Calu3 (cell line): ENCODE data around the gene ARHGAP21. TPM values are rescaled to one million over a fixed set of nuclear protein-coding genes. Genes with fewer than 3 reads are reported as not detected.

Experiments
- BruUV-seq: library from RNA; stranded (reverse); fragments of 400-500 nt; replicated peaks from 2 replicates; lab custom pipeline; 2021; lab: Mats Ljungman, UMichigan
- CTCF ChIA-PET: fragments of 300-600 bp; sonication (Branson Sonifier 250); formaldehyde crosslinking; loops from one replicate; lab custom pipeline; 2022; ENCODE audit warnings: antibody characterized with exemption; lab: Charles Lee
- DNase-seq: peaks from one replicate; pipeline ENCODE4 v3.0.0; 2022
- H3K27ac Mint-ChIP-seq: one replicate; pipeline ENCODE4 v1.8.0; 2022; ENCODE audit warnings: mixed read lengths; ENCODE audit not compliant: unreplicated experiment
- H3K27me3 Mint-ChIP-seq: one replicate; pipeline ENCODE4 v1.8.0; 2022; ENCODE audit warnings: mixed read lengths; ENCODE audit not compliant: unreplicated experiment
- H3K36me3 Mint-ChIP-seq: one replicate; pipeline ENCODE4 v1.8.0; 2022; ENCODE audit warnings: mild to moderate bottlenecking, moderate library complexity, mixed read lengths; ENCODE audit not compliant: insufficient read depth, unreplicated experiment
- H3K4me1 Mint-ChIP-seq: one replicate; pipeline ENCODE4 v1.8.0; 2022; ENCODE audit warnings: mild to moderate bottlenecking, low read depth, mixed read lengths; ENCODE audit not compliant: unreplicated experiment
- H3K4me3 Mint-ChIP-seq: one replicate; pipeline ENCODE4 v1.8.0; 2022; ENCODE audit warnings: mild to moderate bottlenecking, low read depth, moderate library complexity, mixed read lengths; ENCODE audit not compliant: unreplicated experiment
- H3K9me3 Mint-ChIP-seq: one replicate; pipeline ENCODE4 v1.8.0; 2022; ENCODE audit warnings: low read depth, mixed read lengths; ENCODE audit not compliant: unreplicated experiment
- intact Hi-C: fragments of 100-400 bp; cut with micrococcal nuclease; formaldehyde crosslinking; loops from one replicate; pipeline ENCODE4 v1.10.0; 2022; ENCODE audit not compliant: unreplicated experiment
- total RNA-seq: library from RNA; stranded (reverse); gene quantifications from 2 replicates; pipeline ENCODE4 v1.2.3, GENCODE V29; 2022
- TF ChIP-seq, protein P1 (sequence below): fragments of 200-600 bp; IDR thresholded peaks from one replicate; pipeline ENCODE4 v1.8.0; 2022; ENCODE audit warnings: antibody characterized with exemption; ENCODE audit not compliant: unreplicated experiment

Gene ARHGAP21
- total RNA-seq, 1 experiment from 2014 or later: 67.5 TPM

DNA sequence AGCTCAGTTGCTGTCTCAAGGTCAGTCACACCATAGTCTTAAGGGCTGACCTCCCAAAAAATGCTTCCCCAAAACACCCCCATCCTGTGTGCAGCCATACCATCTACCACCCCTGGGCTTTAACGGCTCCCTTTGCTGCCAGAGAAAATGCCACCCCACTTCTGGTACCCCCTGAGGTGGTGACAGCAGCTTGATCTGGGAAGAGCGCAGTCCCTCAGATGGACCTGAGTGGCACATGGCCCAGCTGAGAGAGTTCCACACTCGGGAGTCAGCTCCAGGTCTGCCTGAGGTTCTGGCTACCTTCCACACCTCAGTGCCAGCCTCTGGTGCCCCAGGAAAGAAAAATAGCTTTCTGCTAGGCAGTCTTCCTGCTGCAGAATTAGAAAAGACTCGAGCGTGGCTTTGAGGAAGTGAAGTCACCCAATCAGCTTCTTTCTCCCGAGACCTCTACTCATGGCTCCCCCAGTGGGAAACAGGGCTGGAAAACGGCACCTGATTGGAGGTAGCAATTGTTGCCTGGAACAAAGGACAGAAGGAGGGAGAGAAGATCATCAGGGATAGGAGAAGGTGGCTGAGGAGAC lies 151.7 kb downstream of the ARHGAP21 start:
- TF ChIP-seq, protein P1, sequence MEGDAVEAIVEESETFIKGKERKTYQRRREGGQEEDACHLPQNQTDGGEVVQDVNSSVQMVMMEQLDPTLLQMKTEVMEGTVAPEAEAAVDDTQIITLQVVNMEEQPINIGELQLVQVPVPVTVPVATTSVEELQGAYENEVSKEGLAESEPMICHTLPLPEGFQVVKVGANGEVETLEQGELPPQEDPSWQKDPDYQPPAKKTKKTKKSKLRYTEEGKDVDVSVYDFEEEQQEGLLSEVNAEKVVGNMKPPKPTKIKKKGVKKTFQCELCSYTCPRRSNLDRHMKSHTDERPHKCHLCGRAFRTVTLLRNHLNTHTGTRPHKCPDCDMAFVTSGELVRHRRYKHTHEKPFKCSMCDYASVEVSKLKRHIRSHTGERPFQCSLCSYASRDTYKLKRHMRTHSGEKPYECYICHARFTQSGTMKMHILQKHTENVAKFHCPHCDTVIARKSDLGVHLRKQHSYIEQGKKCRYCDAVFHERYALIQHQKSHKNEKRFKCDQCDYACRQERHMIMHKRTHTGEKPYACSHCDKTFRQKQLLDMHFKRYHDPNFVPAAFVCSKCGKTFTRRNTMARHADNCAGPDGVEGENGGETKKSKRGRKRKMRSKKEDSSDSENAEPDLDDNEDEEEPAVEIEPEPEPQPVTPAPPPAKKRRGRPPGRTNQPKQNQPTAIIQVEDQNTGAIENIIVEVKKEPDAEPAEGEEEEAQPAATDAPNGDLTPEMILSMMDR: no peak
- no peaks in the 10 kb centered on the region for H3K4me1 Mint-ChIP-seq
- intact Hi-C loops: no loop called here
- CTCF ChIA-PET: interaction anchor here (0.6 kb wide), 1 partner anchor 396 kb away, joined by 3 read pairs; no protein-coding TSS in a partner anchor
- no peak overlapping the region for H3K27ac Mint-ChIP-seq
- BruUV-seq: no TSS peak
- H3K9me3 Mint-ChIP-seq: no peaks in the 10 kb centered on the region
- no peak for DNase-seq
- H3K27me3 Mint-ChIP-seq: peaks cover 25% of the 10 kb centered on the region
- no peaks in the 10 kb centered on the region for H3K36me3 Mint-ChIP-seq
- no peak overlapping the region for H3K4me3 Mint-ChIP-seq

DNA sequence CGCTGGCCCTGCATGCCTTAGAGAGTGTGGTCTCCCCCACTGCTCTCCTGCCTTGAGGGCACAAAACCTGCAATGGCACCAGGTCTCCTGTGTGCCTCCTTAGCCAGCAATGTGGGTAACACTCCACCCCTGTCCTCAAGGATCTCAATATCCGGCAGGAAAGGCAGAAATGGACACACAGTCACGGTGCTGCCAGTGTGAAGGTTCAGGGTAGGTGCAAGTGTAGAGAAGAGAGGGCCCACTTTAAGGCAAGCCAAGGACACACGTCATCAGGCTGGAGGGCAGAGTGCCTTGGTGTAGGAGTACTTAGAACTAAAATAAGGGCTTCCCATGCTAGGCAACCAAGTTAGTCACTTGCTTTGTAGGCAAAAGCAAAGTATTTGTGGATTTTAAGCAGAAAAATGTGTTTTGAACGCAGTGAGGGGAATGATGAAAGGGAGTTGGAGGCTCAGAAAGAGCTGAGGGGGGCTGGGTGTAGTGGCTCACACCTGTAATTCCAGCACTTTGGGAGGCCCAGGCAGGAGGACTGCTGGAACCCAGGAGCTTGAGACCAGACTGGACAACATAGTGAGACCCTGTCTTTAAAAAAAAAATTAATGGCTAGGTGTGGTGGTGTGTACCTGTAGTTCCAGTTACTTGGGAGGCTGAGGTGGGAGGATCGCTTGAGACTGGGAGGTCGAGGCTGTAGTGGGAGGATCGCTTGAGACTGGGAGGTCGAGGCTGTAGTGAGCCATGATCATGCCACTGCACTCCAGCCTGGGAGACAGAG lies 152.8 kb downstream of the ARHGAP21 start:
- Mint-ChIP-seq H3K4me1 (no peaks in the 10 kb centered on the region), H3K27ac (no peak overlapping the region), H3K27me3 (peaks cover 25% of the 10 kb centered on the region), H3K36me3 (no peaks in the 10 kb centered on the region), H3K4me3 (no peak overlapping the region), H3K9me3 (no peaks in the 10 kb centered on the region)
- BruUV-seq: no TSS peak
- TF ChIP-seq, protein P1: no peak
- CTCF ChIA-PET: interaction anchor here (1.0 kb wide), 1 partner anchor 454 kb away, joined by 3 read pairs; no protein-coding TSS in a partner anchor
- no peak for DNase-seq
- intact Hi-C loops: no loop called here

DNA sequence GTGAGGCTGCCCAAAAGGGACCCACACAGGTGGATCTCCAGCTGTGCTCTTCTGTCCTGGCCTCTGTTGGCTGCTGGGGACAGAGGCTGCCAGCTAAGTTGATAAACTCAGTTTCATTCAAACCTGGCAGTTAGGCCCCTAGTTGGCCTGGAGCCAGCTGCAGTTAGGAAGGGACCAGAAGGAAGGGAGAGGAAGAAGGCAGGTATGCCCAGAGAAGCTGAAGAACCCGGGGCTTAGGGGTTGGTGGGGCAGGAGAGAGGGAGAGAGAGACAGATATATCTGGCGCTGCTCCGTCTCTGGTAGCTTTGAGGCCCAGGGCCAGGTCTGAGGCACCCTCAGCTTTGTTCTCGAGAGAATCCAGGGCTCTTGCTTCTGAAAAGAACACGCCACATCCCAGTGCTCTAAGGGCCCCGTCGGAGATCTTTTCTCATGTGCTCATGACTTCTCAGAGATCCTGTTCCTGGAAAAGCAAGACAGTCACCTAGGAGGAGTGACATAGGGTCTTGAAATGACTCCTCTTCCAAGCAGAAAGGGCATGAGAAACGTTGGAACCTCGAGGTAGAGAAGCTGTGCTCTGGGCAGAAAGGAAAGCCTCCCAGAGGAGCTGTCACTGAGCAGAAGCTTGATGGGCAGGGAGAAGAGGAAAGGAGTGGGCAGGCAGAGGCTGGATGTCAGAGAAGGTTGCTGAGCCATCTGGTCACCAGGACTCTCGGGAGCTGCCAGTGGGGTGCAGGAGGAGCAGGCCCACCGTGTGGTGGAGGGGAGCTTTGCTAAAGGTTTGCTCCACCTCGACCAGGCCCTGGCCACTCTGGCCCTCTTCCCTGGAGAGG lies 153.6 kb downstream of the ARHGAP21 start:
- CTCF ChIA-PET: interaction anchor here (1.0 kb wide), 1 partner anchor 455 kb away, joined by 3 read pairs; no protein-coding TSS in a partner anchor
- no TSS peak for BruUV-seq
- Mint-ChIP-seq H3K4me3 (no peak overlapping the region), H3K27ac (no peak overlapping the region), H3K9me3 (no peaks in the 10 kb centered on the region), H3K4me1 (no peaks in the 10 kb centered on the region), H3K27me3 (peaks cover 25% of the 10 kb centered on the region), H3K36me3 (no peaks in the 10 kb centered on the region)
- intact Hi-C loops: no loop called here
- DNase-seq: no peak
- TF ChIP-seq, protein P1: no peak

DNA sequence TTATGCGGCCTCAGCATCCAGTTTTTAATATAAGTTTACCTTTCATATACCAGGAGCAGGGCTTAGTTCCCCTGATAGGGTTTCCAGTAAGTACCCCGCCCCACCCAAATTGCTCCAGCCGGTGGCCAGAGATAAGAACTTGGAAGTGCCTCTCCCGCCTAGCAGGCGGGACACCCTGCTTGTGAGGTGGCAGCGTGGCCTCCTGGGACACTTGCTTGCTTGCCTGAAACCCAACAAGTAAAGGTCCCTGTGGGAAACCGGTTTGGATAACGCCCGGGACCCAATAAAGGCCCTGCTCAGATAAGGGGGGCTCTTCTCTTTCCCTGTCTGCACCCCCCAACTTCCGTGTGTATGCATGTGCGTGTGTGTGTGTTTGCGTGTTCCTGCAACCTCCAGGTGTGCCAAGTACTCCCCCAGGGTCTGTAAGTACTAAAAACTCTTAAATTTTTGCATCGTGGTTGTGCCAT lies 154.3 kb downstream of the ARHGAP21 start:
- Mint-ChIP-seq H3K4me3 (no peak overlapping the region), H3K27me3 (peaks cover 25% of the 10 kb centered on the region), H3K4me1 (no peaks in the 10 kb centered on the region), H3K27ac (no peak overlapping the region), H3K9me3 (no peaks in the 10 kb centered on the region), H3K36me3 (no peaks in the 10 kb centered on the region)
- DNase-seq: no peak
- intact Hi-C loops: no loop called here
- CTCF ChIA-PET: no interaction called here
- TF ChIP-seq, protein P1: no peak
- BruUV-seq: no TSS peak
